NCI-H510A (cell line): ENCODE measurements around the gene RMND1.
A peak's percentile ranks its signal among the peaks of the same experiment; 100 is the strongest.

Source experiments
- DNase-seq: peaks from one replicate; lab custom pipeline; 2025; lab: John Stamatoyannopoulos, UW

The RMND1 gene

GRCh38 chr6:151413372-151414145 lies 38.4 kb downstream of the RMND1 start:
- DNase-seq: no peak

GRCh38 chr6:151412909-151413308 lies 39.0 kb downstream of the RMND1 start:
- DNase-seq: no peak

GRCh38 chr6:151409679-151410078 lies 42.2 kb downstream of the RMND1 start:
- DNase-seq: no peak

GRCh38 chr6:151409260-151409659 lies 42.7 kb downstream of the RMND1 start:
- DNase-seq: no peak

- no peak for DNase-seq
Measured at GRCh38 chr6:151408858-151409257, 43.1 kb downstream of the RMND1 start.

GRCh38 chr6:151403919-151404308 lies 48.0 kb downstream of the RMND1 start:
- no peak for DNase-seq

- no peak for DNase-seq
Measured at GRCh38 chr6:151402228-151402627, 49.7 kb downstream of the RMND1 start.

GRCh38 chr6:151400473-151400872 lies 51.5 kb downstream of the RMND1 start:
- DNase-seq: no peak

GRCh38 chr6:151399679-151400078 lies 52.2 kb downstream of the RMND1 start:
- DNase-seq: no peak

GRCh38 chr6:151393410-151393809 lies 58.5 kb downstream of the RMND1 start:
- DNase-seq: no peak

GRCh38 chr6:151392427-151392826 lies 59.5 kb downstream of the RMND1 start:
- no peak for DNase-seq

GRCh38 chr6:151391471-151392413 lies 60.2 kb downstream of the RMND1 start, which contains the start of gene ZBTB2:
TSS of gene ZBTB2 (minus strand) at chr6:151391559. CDS start at chr6:151373637, 17,922 bp downstream.
- DNase-seq: peak; percentile 70

GRCh38 chr6:151390851-151391470 lies 61.0 kb downstream of the RMND1 start:
- DNase-seq: peak; percentile 41

- peak; percentile 88 for DNase-seq
Measured at GRCh38 chr6:151390276-151390850, 61.6 kb downstream of the RMND1 start.

GRCh38 chr6:151389618-151390275 lies 62.2 kb downstream of the RMND1 start:
- peak; percentile 86 for DNase-seq

GRCh38 chr6:151388997-151389617 lies 62.8 kb downstream of the RMND1 start:
- no peak for DNase-seq

- DNase-seq: no peak
Measured at GRCh38 chr6:151388236-151388635, 63.7 kb downstream of the RMND1 start.

- DNase-seq: no peak
Measured at GRCh38 chr6:151387175-151387970, 64.6 kb downstream of the RMND1 start.

- no peak for DNase-seq
Measured at GRCh38 chr6:151385177-151385576, 66.7 kb downstream of the RMND1 start.

GRCh38 chr6:151384151-151384550 lies 67.8 kb downstream of the RMND1 start:
- DNase-seq: no peak
